ENCODE measurements around the gene TAPT1.

Gene TAPT1

DNA sequence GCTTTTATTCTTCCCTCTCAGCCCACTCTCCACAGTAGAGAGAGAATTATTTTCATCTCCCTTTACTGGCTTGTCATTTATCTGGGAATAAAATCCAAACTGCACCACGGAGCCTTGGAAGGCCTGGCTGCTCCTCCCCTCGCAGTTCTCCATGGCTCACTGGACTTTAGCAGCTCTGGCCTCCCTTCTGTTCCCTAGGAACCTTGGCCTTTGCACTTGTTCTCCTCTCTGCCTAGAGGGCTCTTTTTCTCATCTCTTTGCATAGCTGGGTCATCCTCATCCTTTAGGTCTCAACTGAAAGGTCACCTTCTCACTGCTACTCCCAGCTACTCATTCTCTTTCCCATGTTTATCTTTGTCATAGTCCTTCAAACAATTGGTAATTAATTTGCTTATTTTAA is 31.3 kb upstream of the TAPT1 start:
- ATAC-seq (no peak), DNase-seq (ENCODE audit: low spot score in 2 of 2) (peak in 1 of 2 donors; percentile 26)
- H3K4me1 Mint-ChIP-seq, result peaks cover 52% of the 10 kb centered on the region
- H3K27ac Mint-ChIP-seq, result peak overlapping the region; percentile 5
- no peaks in the 10 kb centered on the region for H3K9me3 Mint-ChIP-seq
- H3K4me3 Mint-ChIP-seq, result no peak overlapping the region
- no peaks in the 10 kb centered on the region for H3K36me3 Mint-ChIP-seq

DNA sequence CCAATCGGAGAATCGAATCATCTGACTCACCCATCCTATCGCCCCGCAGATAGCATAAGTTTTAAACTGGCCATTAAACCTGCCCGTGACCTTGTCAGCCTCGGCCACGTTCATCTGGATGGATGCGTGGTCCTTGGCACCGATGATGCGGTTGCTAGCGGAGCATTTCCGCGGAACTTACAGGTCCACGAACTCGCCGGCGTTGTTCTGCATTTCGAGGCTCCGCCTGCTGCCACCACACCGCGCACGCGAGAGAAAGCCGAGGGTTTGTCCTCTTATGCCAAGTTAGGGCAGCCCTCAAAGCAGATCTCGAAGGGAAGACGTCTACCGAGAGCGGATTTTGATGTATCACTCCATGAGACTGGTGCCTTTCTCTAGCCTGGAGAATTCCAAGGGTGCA is 30.1 kb upstream of the TAPT1 start:
- ATAC-seq, result no peak
- DNase-seq (ENCODE audit: low spot score in 2 of 2), result no peak
- H3K4me3 Mint-ChIP-seq, result no peak overlapping the region
- peaks cover 45% of the 10 kb centered on the region for H3K4me1 Mint-ChIP-seq
- H3K27ac Mint-ChIP-seq, result no peak overlapping the region
- no peaks in the 10 kb centered on the region for H3K36me3 Mint-ChIP-seq
- no peaks in the 10 kb centered on the region for H3K9me3 Mint-ChIP-seq

DNA sequence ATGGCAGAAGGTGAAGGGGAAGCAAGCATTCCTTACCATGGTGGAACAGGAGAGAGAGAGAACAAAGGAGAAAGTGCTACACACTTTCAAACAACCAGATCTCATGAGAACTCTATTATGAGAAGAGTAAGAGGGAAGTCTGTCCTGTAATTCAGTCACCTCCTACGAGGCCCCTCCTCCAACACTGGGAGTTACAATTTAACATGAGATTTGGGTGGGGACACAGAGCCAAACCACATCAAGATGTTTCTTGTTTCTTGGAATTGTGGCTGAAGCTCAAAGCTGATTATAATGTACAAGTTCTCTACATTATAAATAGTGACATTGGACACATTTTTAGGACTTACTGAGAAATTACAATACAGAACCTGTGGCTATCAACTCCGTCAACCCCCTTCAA is 29.5 kb upstream of the TAPT1 start:
- DNase-seq (ENCODE audit: low spot score in 2 of 2) (no peak), ATAC-seq (no peak)
- Mint-ChIP-seq H3K9me3 (no peaks in the 10 kb centered on the region), H3K36me3 (no peaks in the 10 kb centered on the region), H3K4me3 (no peak overlapping the region), H3K27ac (no peak overlapping the region), H3K4me1 (peaks cover 40% of the 10 kb centered on the region)

DNA sequence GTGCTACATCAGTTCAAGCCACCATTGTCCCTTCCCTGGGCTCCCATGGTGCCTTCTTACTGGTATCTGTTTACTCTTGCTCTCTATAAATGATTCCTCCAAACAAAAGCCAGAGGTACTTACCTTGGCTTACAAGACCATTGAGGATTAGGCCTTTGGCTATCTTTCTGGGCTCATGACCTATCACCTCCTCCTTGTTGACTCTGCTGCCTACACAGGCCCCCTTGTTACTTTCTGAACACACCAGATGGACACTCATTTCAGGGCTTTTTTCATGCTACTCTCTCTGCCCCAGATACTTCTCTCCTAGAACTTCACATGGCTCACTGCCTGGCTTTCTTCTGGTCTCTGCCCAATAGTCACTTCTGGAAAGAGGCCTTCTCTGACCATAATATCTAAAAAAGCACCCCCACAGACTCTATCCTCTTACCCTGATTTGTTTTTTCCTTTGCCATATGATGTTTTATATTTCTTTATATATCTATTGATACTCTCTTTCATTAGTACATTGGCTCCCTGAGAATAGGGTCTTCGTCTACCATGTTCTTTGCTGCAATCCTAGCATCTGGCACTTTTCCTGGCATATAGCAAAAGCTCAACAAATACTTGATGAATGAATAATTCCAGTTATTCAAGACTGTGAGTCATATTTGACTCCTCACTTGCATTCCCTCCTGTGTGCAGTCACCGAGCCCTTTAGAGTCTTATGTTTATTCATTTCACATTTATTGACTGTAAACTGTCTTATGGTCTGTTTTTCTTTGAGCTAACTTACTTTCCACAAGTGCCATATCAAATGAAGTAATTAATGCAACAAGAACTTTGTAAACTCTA is 27.1 kb upstream of the TAPT1 start:
- Mint-ChIP-seq H3K36me3 (no peaks in the 10 kb centered on the region), H3K4me3 (no peak overlapping the region), H3K27ac (no peak overlapping the region), H3K4me1 (peaks cover 25% of the 10 kb centered on the region), H3K9me3 (no peaks in the 10 kb centered on the region)
- peak; percentile 44 for ATAC-seq
- no peak for DNase-seq (ENCODE audit: low spot score in 2 of 2)

DNA sequence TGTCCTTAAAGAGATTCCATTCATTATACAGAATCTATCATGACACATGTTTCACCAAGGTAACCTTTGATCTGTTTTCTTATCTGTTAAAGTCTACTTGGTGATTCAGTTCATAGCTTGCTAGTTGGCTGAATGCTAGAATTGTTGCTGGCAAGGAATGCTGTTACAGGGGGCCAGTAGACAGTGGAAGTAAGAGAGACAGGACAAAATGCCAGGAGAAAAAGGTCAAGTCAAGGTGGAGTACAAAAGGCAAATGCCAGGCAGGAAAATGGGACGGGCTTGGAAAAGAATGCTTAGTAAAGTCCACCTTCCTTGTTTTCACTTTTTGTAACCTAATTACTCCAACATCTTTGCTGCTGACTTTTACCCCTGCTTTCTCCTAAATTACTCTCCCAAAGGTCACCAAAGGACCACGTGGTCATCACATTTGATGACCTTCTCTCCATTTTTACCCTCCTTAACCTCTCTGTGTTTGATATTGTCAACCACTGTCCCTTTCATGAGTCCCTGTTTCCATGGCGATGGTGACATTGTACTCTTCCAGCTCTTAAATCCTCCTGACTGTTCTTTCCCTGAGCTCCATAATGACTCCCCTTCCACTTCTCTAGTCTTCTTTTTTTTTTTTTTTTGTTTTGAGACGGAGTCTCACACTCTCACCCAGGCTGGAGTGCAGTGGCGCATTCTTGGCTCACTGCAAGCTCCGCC is 24.5 kb upstream of the TAPT1 start:
- Mint-ChIP-seq H3K4me1 (peaks cover 19% of the 10 kb centered on the region), H3K36me3 (no peaks in the 10 kb centered on the region), H3K4me3 (no peak overlapping the region), H3K27ac (no peak overlapping the region), H3K9me3 (no peaks in the 10 kb centered on the region)
- DNase-seq (ENCODE audit: low spot score in 2 of 2) (no peak), ATAC-seq (no peak)

DNA sequence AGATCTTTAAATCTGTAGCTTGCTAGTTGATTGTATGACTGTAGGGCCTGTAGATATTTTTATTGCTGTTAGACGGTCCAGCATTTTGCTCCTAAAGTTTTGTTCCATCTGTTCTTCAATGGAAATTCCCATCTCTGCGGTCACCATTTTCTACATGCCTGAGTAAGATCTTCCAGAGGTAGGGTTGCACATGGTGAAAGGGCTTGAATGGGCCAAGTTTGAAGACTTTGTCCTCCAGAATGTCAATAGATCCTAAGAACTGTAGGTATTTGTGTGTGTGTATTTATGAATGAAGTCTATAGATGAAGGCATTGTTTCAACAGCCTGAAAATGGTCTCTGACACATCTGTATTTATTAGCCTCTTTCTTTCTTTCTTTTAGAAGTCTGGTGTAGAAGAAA is 22.3 kb upstream of the TAPT1 start:
- Mint-ChIP-seq H3K36me3 (no peaks in the 10 kb centered on the region), H3K4me3 (no peak overlapping the region), H3K9me3 (no peaks in the 10 kb centered on the region), H3K4me1 (peaks cover 8% of the 10 kb centered on the region), H3K27ac (no peak overlapping the region)
- DNase-seq (ENCODE audit: low spot score in 2 of 2) (no peak), ATAC-seq (no peak)

DNA sequence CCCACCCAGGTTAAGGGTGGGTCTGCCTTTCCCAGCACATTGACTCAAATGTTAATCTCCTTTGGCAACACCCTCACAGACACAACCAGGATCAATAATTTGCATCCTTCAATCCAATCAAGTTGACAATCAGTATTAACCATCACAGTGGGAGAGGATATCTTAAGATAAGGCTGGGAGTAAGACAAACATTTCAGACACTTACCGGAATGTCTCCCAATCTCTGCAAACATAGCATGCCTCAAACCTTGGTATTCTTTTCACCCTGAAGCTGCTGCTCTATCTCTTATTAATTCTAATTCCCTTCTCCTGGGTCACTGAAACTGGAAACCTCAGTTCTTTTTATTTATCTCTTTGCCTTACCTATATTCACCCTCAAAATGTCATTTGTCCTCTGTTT is 19.0 kb upstream of the TAPT1 start:
- Mint-ChIP-seq H3K9me3 (no peaks in the 10 kb centered on the region), H3K27ac (no peak overlapping the region), H3K4me3 (no peak overlapping the region), H3K4me1 (no peaks in the 10 kb centered on the region), H3K36me3 (no peaks in the 10 kb centered on the region)
- DNase-seq (ENCODE audit: low spot score in 2 of 2) (no peak), ATAC-seq (no peak)

DNA sequence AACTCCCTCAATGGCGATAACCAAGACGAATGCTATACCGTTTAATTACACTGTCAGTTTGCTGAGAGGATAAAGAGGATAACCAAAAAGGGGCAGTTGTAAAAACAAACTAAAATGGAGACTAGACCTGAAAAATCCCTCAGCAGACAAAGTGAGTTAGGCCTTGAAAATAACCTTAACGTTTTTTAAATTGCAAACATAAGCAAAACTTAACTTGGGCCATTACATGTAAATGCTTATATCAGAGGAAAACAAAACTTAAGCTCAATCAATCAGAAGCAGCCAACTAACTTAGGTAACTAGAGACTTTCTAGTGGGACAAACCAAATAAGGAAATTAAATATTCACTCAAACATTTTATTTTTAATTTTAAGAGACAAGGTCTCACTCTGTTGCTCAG is 17.0 kb upstream of the TAPT1 start:
- H3K4me1 Mint-ChIP-seq, result no peaks in the 10 kb centered on the region
- H3K4me3 Mint-ChIP-seq, result no peak overlapping the region
- ATAC-seq (no peak), DNase-seq (ENCODE audit: low spot score in 2 of 2) (no peak)
- no peak overlapping the region for H3K27ac Mint-ChIP-seq
- H3K9me3 Mint-ChIP-seq, result no peaks in the 10 kb centered on the region
- no peaks in the 10 kb centered on the region for H3K36me3 Mint-ChIP-seq

DNA sequence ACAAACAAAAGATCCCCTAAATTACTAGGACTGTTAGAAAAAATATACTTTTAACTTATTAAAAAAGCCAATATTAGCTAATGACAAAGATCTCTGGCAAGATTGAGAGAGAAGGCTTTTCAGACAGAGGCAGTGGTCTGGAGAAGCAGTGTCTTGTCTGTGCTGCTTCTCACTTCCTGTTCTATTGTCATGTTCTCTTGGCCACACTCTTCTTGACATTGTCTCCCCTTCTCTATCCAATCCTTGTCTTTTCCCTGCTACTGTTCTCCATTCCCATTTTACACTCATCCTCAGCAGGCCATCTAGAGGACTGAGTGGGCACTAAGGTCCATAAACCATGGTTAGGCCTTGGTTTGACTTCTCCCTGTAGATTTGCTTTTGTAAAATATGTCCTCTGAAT is 14.0 kb upstream of the TAPT1 start:
- Mint-ChIP-seq H3K36me3 (no peaks in the 10 kb centered on the region), H3K27ac (no peak overlapping the region), H3K9me3 (no peaks in the 10 kb centered on the region), H3K4me3 (no peak overlapping the region), H3K4me1 (no peaks in the 10 kb centered on the region)
- no peak for ATAC-seq
- DNase-seq (ENCODE audit: low spot score in 2 of 2), result no peak

DNA sequence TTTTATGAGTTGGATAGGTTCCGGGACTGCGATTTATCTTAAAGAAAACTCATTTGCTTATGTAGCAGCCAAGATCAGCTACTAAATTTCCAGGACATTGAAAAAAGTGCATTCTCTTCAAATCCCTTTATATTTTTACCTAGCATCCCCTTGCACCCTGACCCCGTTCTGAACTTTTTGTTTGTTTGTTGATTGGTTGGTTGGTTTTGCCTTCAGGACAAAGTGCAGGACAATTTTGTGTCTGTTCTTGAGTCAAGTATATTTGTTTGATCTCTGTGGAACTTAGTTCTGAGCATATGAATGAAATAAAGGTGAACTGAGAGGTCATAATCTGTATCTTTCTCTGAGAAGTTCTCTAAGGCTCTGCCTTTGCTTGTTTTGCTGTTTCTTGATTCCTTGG is 12.8 kb upstream of the TAPT1 start:
- H3K4me3 Mint-ChIP-seq, result no peak overlapping the region
- no peaks in the 10 kb centered on the region for H3K36me3 Mint-ChIP-seq
- ATAC-seq (no peak), DNase-seq (ENCODE audit: low spot score in 2 of 2) (no peak)
- no peaks in the 10 kb centered on the region for H3K4me1 Mint-ChIP-seq
- H3K27ac Mint-ChIP-seq, result no peak overlapping the region
- no peaks in the 10 kb centered on the region for H3K9me3 Mint-ChIP-seq

DNA sequence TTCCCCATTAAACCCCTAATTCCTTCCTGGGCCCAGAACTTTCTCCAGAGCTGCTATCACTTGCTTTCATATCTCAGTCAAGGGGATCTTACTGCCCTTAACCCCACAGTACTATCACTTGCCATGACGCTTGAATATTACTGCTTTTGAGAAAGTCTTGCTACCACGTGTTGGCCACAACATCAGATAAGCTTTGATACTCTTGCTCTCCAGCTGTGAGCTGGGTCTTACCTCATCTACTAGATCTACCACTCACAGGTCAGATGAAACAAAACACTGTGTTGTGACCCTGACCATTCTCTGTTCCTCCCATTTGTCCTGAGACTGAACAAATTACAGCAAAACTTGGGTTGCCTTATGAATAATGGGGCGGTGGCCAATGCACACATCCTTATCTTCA is 12.1 kb upstream of the TAPT1 start:
- DNase-seq (ENCODE audit: low spot score in 2 of 2), result no peak
- H3K9me3 Mint-ChIP-seq, result no peaks in the 10 kb centered on the region
- peak; percentile 86 for ATAC-seq

DNA sequence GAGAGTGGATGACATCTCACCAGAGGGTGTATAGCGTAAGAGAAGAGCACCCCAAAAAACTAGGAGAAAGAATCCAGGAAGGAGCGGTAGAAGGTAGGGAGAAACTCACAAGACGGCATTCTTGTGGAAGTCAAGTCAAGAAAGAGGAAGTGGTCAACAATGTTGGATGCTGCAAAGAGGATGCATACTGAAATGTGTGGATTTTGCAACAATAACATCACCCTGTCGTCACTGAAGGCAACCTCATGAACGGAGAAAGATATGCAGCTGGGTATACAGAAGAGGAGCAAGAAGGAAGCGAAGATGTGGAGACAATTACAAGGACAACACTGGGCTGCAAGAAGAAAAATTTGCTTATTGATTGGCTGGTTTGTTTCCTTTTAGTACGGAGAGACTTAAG is 11.4 kb upstream of the TAPT1 start:
- Mint-ChIP-seq H3K27ac (no peak overlapping the region), H3K4me3 (no peak overlapping the region), H3K9me3 (no peaks in the 10 kb centered on the region), H3K4me1 (no peaks in the 10 kb centered on the region), H3K36me3 (no peaks in the 10 kb centered on the region)
- no peak for ATAC-seq
- DNase-seq (ENCODE audit: low spot score in 2 of 2), result no peak

More for the DNA sequence above, 12.1 kb upstream of the TAPT1 start:
- H3K36me3 Mint-ChIP-seq, result no peaks in the 10 kb centered on the region
- no peak overlapping the region for H3K27ac Mint-ChIP-seq
- no peaks in the 10 kb centered on the region for H3K4me1 Mint-ChIP-seq
- no peak overlapping the region for H3K4me3 Mint-ChIP-seq

DNA sequence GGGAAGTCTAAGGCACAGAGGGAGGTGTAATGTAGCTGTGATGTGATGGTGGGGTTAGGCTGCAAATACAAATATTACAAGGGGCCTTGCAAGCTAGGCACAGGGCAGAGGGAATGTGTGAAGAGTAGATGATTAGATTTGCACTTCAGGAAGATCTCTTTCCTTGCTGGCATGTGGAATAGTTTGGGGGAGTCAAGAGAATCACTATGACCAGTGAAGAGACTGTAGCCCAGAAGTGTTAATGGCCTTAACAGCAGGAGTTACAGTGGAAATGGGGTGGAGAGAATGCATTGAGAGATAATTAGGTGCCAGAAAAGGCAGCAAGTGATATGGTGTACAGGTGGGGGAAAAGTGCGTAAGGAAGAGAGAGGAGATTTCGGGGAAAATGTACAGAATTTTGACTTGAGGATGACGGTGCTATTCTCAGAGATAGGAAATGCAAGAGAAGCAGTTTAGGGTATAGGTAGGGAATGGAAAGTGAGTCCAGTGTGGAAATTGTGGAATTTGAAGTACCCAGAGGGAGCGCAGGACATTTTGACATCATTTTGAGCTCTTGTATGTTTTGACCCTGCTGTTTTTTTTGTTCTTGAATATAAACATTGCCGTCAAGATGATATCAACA is 10.2 kb upstream of the TAPT1 start:
- Mint-ChIP-seq H3K4me3 (no peak overlapping the region), H3K27ac (no peak overlapping the region), H3K4me1 (no peaks in the 10 kb centered on the region), H3K36me3 (no peaks in the 10 kb centered on the region), H3K9me3 (no peaks in the 10 kb centered on the region)
- DNase-seq (ENCODE audit: low spot score in 2 of 2) (no peak), ATAC-seq (no peak)

DNA sequence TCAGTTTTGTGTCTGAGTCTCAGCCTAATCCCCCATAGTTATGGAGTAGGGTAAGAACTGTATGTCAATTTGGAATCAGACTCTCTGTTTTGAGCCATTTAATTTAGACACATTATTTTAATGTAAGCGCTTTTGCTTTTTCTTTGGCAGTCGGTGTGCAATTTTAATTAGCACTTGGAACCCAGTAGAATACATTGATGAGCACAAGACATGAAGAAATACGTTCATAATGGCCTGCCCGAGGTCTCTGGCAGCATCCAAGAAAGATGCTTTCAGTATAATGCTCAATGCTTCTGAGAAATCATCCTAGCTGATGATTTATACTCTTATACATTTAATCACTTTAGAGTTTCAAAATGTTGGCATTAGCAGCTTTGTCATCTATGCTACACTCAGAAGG is 8.9 kb upstream of the TAPT1 start:
- H3K9me3 Mint-ChIP-seq, result no peaks in the 10 kb centered on the region

DNA sequence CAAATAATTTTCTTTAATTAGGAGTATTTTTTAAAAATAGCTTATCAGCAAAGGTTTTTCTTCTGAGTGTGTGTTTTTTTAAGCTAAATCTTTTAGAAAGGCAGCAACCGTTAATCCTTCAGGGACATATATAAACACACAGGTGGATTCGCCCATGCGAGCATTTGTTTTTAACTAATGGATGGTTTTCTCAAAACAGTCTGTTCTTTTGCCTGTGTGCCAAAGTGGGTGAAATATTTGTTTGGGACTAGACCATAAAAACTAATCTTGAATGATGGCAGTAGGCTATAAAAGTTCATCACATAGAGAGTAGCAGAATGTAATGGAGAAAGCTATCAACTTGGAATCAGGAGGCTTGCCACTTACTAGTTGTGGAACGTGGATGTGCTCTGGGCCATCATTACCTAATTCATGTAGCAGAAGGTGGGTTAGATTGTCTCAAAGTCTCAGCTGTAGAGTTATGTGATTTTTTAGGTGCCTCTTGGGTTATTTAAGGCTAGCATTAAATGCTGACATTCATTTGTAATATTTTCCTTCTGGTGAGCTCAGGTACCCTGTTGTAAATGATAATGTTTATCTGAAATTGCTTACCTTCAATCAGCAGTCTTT is 7.4 kb upstream of the TAPT1 start:
- DNase-seq (ENCODE audit: low spot score in 2 of 2) (no peak), ATAC-seq (no peak)
- no peaks in the 10 kb centered on the region for H3K36me3 Mint-ChIP-seq
- no peak overlapping the region for H3K27ac Mint-ChIP-seq
- H3K4me1 Mint-ChIP-seq, result no peaks in the 10 kb centered on the region
- H3K9me3 Mint-ChIP-seq, result no peaks in the 10 kb centered on the region
- no peak overlapping the region for H3K4me3 Mint-ChIP-seq

More for the DNA sequence above, 8.9 kb upstream of the TAPT1 start:
- H3K36me3 Mint-ChIP-seq, result no peaks in the 10 kb centered on the region
- no peak for DNase-seq (ENCODE audit: low spot score in 2 of 2)
- ATAC-seq, result no peak
- H3K4me3 Mint-ChIP-seq, result no peak overlapping the region
- no peaks in the 10 kb centered on the region for H3K4me1 Mint-ChIP-seq
- H3K27ac Mint-ChIP-seq, result no peak overlapping the region
